B cell (primary cell): Measurements from ENCODE around the gene SLC25A39. TPM values are rescaled to one million over a fixed set of nuclear protein-coding genes. Genes with fewer than 3 reads are reported as not detected.

ENCODE experiments used
- ATAC-seq: fragments of 200-7000 bp; cut with Tn5 transposase; one replicate; pipeline ENCODE4 v1.10.0; 2021; ENCODE audit warnings: low read depth, mild to moderate bottlenecking, moderate number of reproducible peaks, moderate library complexity
- CTCF ChIA-PET: fragments of 350-600 bp; sonication (Branson Sonifier 250); formaldehyde crosslinking; loops from one replicate; lab custom pipeline; 2021; ENCODE audit warnings: antibody characterized with exemption, inconsistent platforms; lab: Charles Lee
- POLR2A ChIA-PET: fragments of 350-600 bp; sonication (Branson Sonifier 250); formaldehyde crosslinking; loops from one replicate; lab custom pipeline; 2021; ENCODE audit warnings: antibody characterized with exemption; lab: Charles Lee
- DNase-seq: peaks from one replicate; pipeline ENCODE4 v3.0.0; 2013
- H2AFZ ChIP-seq: 2 replicates; pipeline ENCODE4 v1.6.1; 2012; ENCODE audit warnings: mild to moderate bottlenecking, low read depth, low read length; ENCODE audit not compliant: insufficient read depth, poor library complexity, severe bottlenecking
- H3K27ac ChIP-seq, 2 donors: 1 replicate in 1 of 2; 2 replicates in 1 of 2; pipeline ENCODE4 v1.5.1; 2012 to 2013; ENCODE audit warnings: low read length in 2 of 2, mild to moderate bottlenecking in 2 of 2, moderate library complexity in 1 of 2
- H3K27me3 ChIP-seq, 4 experiments: fragments of 200-600 bp in 1 of 4; sonication (generic) in 1 of 4; replicated peaks in 1 of 4; 1 replicate in 2 of 4; 2 replicates in 2 of 4; pipeline versions ENCODE4 v1.6.1 to v1.7.0; 2013 to 2016; ENCODE audit warnings: low read length in 3 of 4, mild to moderate bottlenecking in 2 of 4, mixed read lengths in 1 of 4, moderate library complexity in 1 of 4; ENCODE audit not compliant: insufficient read depth in 4 of 4, control insufficient read depth in 3 of 4; ENCODE audit errors: control extremely low read depth in 1 of 4
- H3K36me3 ChIP-seq, 2 experiments: replicated peaks in 1 of 2; 1 replicate in 1 of 2; 2 replicates in 1 of 2; pipeline versions ENCODE4 v1.6.1 to v1.7.1; 2013; ENCODE audit warnings: low read length in 1 of 2; ENCODE audit not compliant: insufficient read depth in 2 of 2, control insufficient read depth in 1 of 2; ENCODE audit errors: control extremely low read depth in 1 of 2, extremely low read depth in 1 of 2
- H3K4me1 ChIP-seq, 2 donors: fragments of 200-600 bp in 1 of 2; sonication (generic) in 1 of 2; 1 replicate in 1 of 2; 2 replicates in 1 of 2; pipeline versions ENCODE4 v1.5.1 to v1.6.1; 2013 to 2017; ENCODE audit warnings: low read length in 2 of 2; ENCODE audit not compliant: control insufficient read depth in 2 of 2, insufficient read depth in 2 of 2
- H3K4me2 ChIP-seq: replicated peaks from 2 replicates; pipeline ENCODE3; 2012; ENCODE audit warnings: mild to moderate bottlenecking, low read depth, low read length; ENCODE audit not compliant: poor library complexity, severe bottlenecking
- H3K4me3 ChIP-seq, 5 experiments: fragments of 200-600 bp in 1 of 5; sonication (generic) in 1 of 5; 1 replicate in 3 of 5; 2 replicates in 2 of 5; pipeline versions ENCODE4 v1.5.1 to v1.7.0; 2011 to 2016; ENCODE audit warnings: low read length in 4 of 5, mild to moderate bottlenecking in 4 of 5, low read depth in 2 of 5, control low read depth in 1 of 5, moderate library complexity in 1 of 5; ENCODE audit not compliant: insufficient read depth in 1 of 5; ENCODE audit errors: control extremely low read depth in 1 of 5, extremely low read depth in 1 of 5
- H3K79me2 ChIP-seq: fragments of 200-600 bp; sonication (generic); one replicate; pipeline ENCODE4 v1.6.0; 2016; ENCODE audit warnings: low read length; ENCODE audit not compliant: control insufficient read depth, insufficient read depth
- H3K9ac ChIP-seq: fragments of 200-600 bp; sonication (generic); 2 replicates; pipeline ENCODE4 v1.6.1; 2017; ENCODE audit warnings: mild to moderate bottlenecking, low read length, moderate library complexity
- H3K9me3 ChIP-seq, 3 donors: one replicate each; pipeline versions ENCODE4 v1.6.1 to v1.7.1; 2013; ENCODE audit warnings: low read length in 2 of 3; ENCODE audit not compliant: control insufficient read depth in 2 of 3, insufficient read depth in 1 of 3; ENCODE audit errors: control extremely low read depth in 1 of 3
- H4K20me1 ChIP-seq: 2 replicates; pipeline ENCODE4 v1.6.0; 2012; ENCODE audit warnings: mild to moderate bottlenecking, low read length; ENCODE audit not compliant: insufficient read depth, control insufficient read depth, poor library complexity, severe bottlenecking
- H3K27ac Mint-ChIP-seq: one replicate; pipeline ENCODE4 v1.8.0; 2021; ENCODE audit warnings: mixed read lengths
- H3K27me3 Mint-ChIP-seq: one replicate; pipeline ENCODE4 v1.8.0; 2021; ENCODE audit warnings: mixed read lengths
- H3K4me1 Mint-ChIP-seq: one replicate; pipeline ENCODE4 v1.8.0; 2021; ENCODE audit warnings: mixed read lengths
- H3K4me3 Mint-ChIP-seq: one replicate; pipeline ENCODE4 v1.8.0; 2021; ENCODE audit warnings: mixed read lengths
- H3K9me3 Mint-ChIP-seq: one replicate; pipeline ENCODE4 v1.8.0; 2022; ENCODE audit warnings: mixed read lengths; ENCODE audit not compliant: insufficient read depth
- CTCF ChIP-seq: fragments of 200-600 bp; IDR thresholded peaks from one replicate; pipeline ENCODE4 v1.8.0; 2022; ENCODE audit warnings: antibody characterized with exemption, mild to moderate bottlenecking
- EZH2 ChIP-seq: IDR thresholded peaks from 2 replicates; pipeline ENCODE4 v1.6.1; 2012; ENCODE audit warnings: borderline replicate concordance, low read depth, mild to moderate bottlenecking, moderate library complexity, low read length; ENCODE audit not compliant: insufficient read depth, poor library complexity, severe bottlenecking
- WGBS: methylation state at CpG from one replicate; pipeline ENCODE4 v1.1.5; 2013; ENCODE audit warnings: missing lambda C conversion rate; ENCODE audit not compliant: insufficient coverage; 5-methylcytosine and 5-hydroxymethylcytosine counted together
- intact Hi-C: fragments of 100-400 bp; cut with micrococcal nuclease; formaldehyde crosslinking; loops from one replicate; pipeline ENCODE4 v1.10.0; 2022
- polyA plus RNA-seq: library from polyadenylated mRNA; depleted of rRNA; stranded (reverse); fragments of >200 nt; gene quantifications from 2 replicates; pipeline ENCODE4 v1.2.3, GENCODE V29; 2012
- total RNA-seq, 2 donors: library from RNA; stranded (reverse); fragments of 120-200 nt in 1 of 2; gene quantifications; 1 replicate in 1 of 2; 2 replicates in 1 of 2; pipeline versions ENCODE4 v1.2.3 to v1.2.4, GENCODE V29; 2013 to 2022

The SLC25A39 gene
- total and polyA plus RNA-seq, 2 donors (not counting 1 experiment from before 2014, with no cell fraction given), result 88.4 to 160 TPM

GRCh38 chr17:44321246-44322120, 3.1 kb downstream of the SLC25A39 start:
- H3K27me3 ChIP-seq, result peaks cover 0 to 13% (median 3%) of the 10 kb centered on the region in 4 experiments
- H3K4me2 ChIP-seq, result no peak overlapping the region
- Mint-ChIP-seq H3K4me3 (no peak overlapping the region), H3K27me3 (peaks cover 9% of the 10 kb centered on the region), H3K9me3 (peaks cover 5% of the 10 kb centered on the region), H3K4me1 (peaks cover 23% of the 10 kb centered on the region), H3K27ac (no peak overlapping the region)
- peaks cover 0 to 3% (median 0%) of the 10 kb centered on the region in 3 donors for H3K9me3 ChIP-seq
- no peak overlapping the region for H2AFZ ChIP-seq
- TF ChIP-seq CTCF (no peak), EZH2 (no peak)
- H3K9ac ChIP-seq, result no peak overlapping the region
- H4K20me1 ChIP-seq, result peaks cover 12% of the 10 kb centered on the region
- peaks cover 0 to 32% of the 10 kb centered on the region in 2 experiments for H3K36me3 ChIP-seq
- POLR2A ChIA-PET, result no interaction called here
- H3K27ac ChIP-seq, result no peak overlapping the region
- intact Hi-C loops, result no loop called here
- WGBS, result over 99% methylated on average over 11 of the region's 21 CpGs
- CTCF ChIA-PET, result interaction anchor here (0.8 to 2.4 kb wide), 3 partner anchors 24 to 111 kb away, joined by 3 to 8 read pairs (median 7); partner anchors contain the start of gene GRN
- H3K4me1 ChIP-seq, result peaks cover 7 to 24% of the 10 kb centered on the region in 2 donors
- DNase-seq (no peak), ATAC-seq (no peak)
- no peak overlapping the region for H3K4me3 ChIP-seq
- peaks cover 11% of the 10 kb centered on the region for H3K79me2 ChIP-seq

DNA sequence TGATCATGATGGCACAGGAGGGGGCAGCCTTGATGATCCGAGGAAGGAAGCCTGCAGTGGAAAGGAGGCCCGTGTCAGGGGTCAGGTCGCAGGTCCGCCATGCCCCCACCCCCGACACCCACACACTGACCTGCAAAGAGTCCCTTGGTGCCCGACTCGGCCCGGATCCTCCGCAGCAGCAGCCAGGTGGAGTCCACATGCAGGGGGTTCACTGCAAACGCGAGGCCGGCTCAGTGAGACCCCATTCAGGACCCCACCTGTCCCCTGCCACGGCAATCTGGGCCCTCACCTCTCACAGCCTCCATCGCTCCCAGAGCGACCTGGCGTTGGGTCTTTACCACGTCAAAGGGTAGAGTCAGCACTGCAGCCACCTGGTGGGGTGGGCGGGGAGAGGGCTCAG, 4.6 kb downstream of the SLC25A39 start:
- 94% methylated on average over 17 of the region's 18 CpGs for WGBS
- Histone ChIP-seq H3K79me2 (peaks cover 11% of the 10 kb centered on the region), H3K4me2 (no peak overlapping the region), H3K9ac (no peak overlapping the region), H3K4me3 (no peak overlapping the region), H3K36me3 (peaks cover 0 to 32% of the 10 kb centered on the region in 2 experiments), H2AFZ (no peak overlapping the region), H3K9me3 (peaks cover 0 to 11% (median 0%) of the 10 kb centered on the region in 3 donors), H4K20me1 (peaks cover 12% of the 10 kb centered on the region), H3K4me1 (peaks cover 19 to 26% of the 10 kb centered on the region in 2 donors), H3K27me3 (peaks cover 0 to 25% (median 13%) of the 10 kb centered on the region in 4 experiments), H3K27ac (no peak overlapping the region)
- ChIA-PET CTCF (interaction anchor here (0.6 to 7.3 kb wide), 5 partner anchors 34 to 109 kb away, joined by 3 to 38 read pairs (median 4); no protein-coding TSS in a partner anchor), POLR2A (interaction anchor here (1.3 kb wide), 1 partner anchor 100 kb away, joined by 5 read pairs; no protein-coding TSS in a partner anchor)
- Mint-ChIP-seq H3K27ac (no peak overlapping the region), H3K27me3 (peaks cover 19% of the 10 kb centered on the region), H3K9me3 (peaks cover 5% of the 10 kb centered on the region), H3K4me3 (no peak overlapping the region), H3K4me1 (peaks cover 26% of the 10 kb centered on the region)
- TF ChIP-seq CTCF (no peak), EZH2 (no peak)
- ATAC-seq (no peak), DNase-seq (no peak)
- intact Hi-C loops, result no loop called here
